Prostate gland (tissue), 2 donors: Measurements from ENCODE around the gene FOS. TPM values are rescaled to one million over a fixed set of nuclear protein-coding genes. Genes with fewer than 3 reads are reported as not detected.

Experiments used
- DNase-seq: peaks from one replicate; pipeline ENCODE4 v3.0.0-alpha.2; 2019; ENCODE audit warnings: low spot score
- H3K27ac ChIP-seq, 2 donors: fragments of 200-600 bp; sonication (generic); 2 replicates each; pipeline ENCODE4 v1.5.1; 2017 to 2019
- H3K27me3 ChIP-seq: fragments of 200-600 bp; sonication (generic); replicated peaks from 2 replicates; pipeline ENCODE4 v1.5.1; 2019; ENCODE audit not compliant: insufficient read depth
- H3K36me3 ChIP-seq, 2 donors: fragments of 200-600 bp; sonication (generic); 1 replicate in 1 of 2; 2 replicates in 1 of 2; pipeline versions ENCODE4 v1.5.1 to v1.8.1; 2017 to 2019
- H3K4me1 ChIP-seq: fragments of 200-600 bp; sonication (generic); replicated peaks from 2 replicates; pipeline ENCODE4 v1.5.1; 2019
- H3K4me3 ChIP-seq, 2 donors: fragments of 200-600 bp; sonication (generic); 2 replicates each; pipeline ENCODE4 v1.5.1; 2017 to 2019
- H3K9me3 ChIP-seq: fragments of 200-600 bp; sonication (generic); 2 replicates; pipeline ENCODE4 v1.5.1; 2017
- POLR2A ChIP-seq: fragments of 450-650 bp; IDR thresholded peaks from one replicate; pipeline ENCODE4 v1.6.1; 2016; ENCODE audit warnings: antibody characterized with exemption, mild to moderate bottlenecking
- POLR2AphosphoS5 ChIP-seq: sonication (generic); formaldehyde crosslinking; IDR thresholded peaks from one replicate; pipeline ENCODE4 v1.6.1; 2017; ENCODE audit warnings: antibody characterized with exemption
- WGBS: methylation state at CpG from one replicate; pipeline ENCODE4 v1.1.5; 2018; 5-methylcytosine and 5-hydroxymethylcytosine counted together
- intact Hi-C: fragments of 100-400 bp; cut with DNase I; formaldehyde crosslinking; loops from one replicate; pipeline ENCODE4 v1.14.2; 2022
- total RNA-seq, 2 donors: library from RNA; depleted of rRNA; stranded (reverse); fragments of >200 nt; gene quantifications; one replicate each; pipeline ENCODE4 v1.1.0, GENCODE V29; 2016
- TF ChIP-seq, protein P1 (sequence below), 4 experiments: fragments of 200-600 bp in 2 of 4; fragments of 450-650 bp in 2 of 4; sonication (generic) in 2 of 4; IDR thresholded peaks; 1 replicate in 3 of 4; 2 replicates in 1 of 4; pipeline ENCODE4 v1.5.1; 2016 to 2019; ENCODE audit warnings: antibody characterized with exemption in 4 of 4, mild to moderate bottlenecking in 2 of 4, moderate library complexity in 2 of 4

FOS gene
- total RNA-seq, 2 donors from 2014 or later = 73.9 to 127 TPM

DNA sequence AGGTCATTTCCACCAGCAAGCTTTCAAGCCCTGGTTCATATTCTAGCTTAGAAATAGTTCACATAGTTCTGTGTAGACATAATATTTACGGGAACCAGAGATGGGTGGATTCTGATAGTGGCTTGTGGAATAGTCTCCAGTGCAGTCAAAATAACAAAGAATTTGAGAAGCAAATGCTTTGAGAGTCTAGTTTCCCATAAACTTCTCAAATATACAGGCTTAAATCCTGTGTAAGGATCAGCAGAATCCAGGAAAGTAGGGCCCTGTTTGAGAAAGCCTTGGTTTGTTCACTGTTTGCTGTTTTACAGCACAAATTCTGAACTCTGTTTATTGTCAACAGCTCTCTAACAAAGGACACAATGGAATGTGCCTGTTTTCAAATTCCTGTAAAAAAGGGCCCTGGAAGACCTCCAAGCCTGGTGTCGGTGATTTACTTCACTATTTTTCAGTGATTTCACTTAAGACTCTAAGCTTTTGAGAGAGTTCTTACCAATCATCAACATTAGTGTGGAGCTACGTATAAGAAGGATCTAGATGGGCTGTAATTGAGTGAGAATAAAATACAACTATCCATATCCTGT lies 11.4 kb upstream of the FOS start:
- intact Hi-C loops = no loop called here
- TF ChIP-seq POLR2AphosphoS5 (no peak), POLR2A (no peak)
- TF ChIP-seq, protein P1, sequence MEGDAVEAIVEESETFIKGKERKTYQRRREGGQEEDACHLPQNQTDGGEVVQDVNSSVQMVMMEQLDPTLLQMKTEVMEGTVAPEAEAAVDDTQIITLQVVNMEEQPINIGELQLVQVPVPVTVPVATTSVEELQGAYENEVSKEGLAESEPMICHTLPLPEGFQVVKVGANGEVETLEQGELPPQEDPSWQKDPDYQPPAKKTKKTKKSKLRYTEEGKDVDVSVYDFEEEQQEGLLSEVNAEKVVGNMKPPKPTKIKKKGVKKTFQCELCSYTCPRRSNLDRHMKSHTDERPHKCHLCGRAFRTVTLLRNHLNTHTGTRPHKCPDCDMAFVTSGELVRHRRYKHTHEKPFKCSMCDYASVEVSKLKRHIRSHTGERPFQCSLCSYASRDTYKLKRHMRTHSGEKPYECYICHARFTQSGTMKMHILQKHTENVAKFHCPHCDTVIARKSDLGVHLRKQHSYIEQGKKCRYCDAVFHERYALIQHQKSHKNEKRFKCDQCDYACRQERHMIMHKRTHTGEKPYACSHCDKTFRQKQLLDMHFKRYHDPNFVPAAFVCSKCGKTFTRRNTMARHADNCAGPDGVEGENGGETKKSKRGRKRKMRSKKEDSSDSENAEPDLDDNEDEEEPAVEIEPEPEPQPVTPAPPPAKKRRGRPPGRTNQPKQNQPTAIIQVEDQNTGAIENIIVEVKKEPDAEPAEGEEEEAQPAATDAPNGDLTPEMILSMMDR (IDR thresholded peaks at IDR 0.05) = no peak
- Histone ChIP-seq H3K27ac (peak overlapping the region; percentile 39 to 61), H3K36me3 (no peaks in the 10 kb centered on the region), H3K27me3 (no peaks in the 10 kb centered on the region), H3K4me3 (no peak overlapping the region), H3K4me1 (no peaks in the 10 kb centered on the region), H3K9me3 (no peaks in the 10 kb centered on the region)
- DNase-seq = no peak
- WGBS = 22% methylated on average over 3 of the region's 3 CpGs

DNA sequence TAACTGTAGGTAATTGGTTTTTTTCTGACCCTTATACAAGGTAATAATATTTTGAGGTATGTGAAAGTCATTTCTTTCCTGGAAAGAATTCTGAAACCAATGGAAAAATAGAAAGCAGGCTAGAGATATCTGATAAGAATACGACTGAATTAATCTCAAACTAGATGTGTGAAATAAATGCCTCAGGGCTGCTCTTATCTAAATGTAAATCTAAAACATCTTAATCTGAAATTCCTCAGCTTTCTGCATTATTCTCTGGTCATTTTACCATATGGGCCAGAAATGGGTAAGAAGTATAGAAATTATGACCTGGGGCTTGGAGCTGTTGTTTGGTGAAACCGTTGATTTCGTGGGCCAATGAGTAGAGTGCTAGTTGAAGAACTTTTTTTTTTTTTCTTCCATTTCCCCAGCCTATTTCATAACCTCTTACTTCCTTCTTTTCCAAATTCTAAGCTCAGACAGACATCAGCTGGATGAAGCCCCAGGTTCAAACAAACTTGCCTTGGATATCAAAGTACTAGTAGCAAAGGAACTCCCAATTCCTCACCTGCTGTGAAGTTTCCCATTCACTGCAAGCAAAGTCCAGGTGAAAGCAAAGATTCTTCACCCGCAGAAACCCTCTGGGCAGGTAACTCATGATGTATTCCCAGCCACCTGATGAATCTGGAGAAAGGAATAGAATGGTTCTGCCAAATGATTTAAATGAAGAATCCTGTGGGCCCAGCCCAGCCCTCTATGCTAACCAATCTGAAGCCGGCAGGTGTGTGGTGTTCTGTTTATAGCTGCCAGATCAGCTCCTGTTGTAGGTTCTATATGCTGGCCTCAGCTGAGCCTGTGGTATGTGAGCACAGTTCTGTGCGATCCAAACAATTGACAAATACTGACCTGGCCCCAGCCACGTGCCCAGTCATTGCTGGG lies 9.7 kb upstream of the FOS start:
- Histone ChIP-seq H3K4me3 (no peak overlapping the region), H3K4me1 (no peaks in the 10 kb centered on the region), H3K27me3 (no peaks in the 10 kb centered on the region), H3K36me3 (no peaks in the 10 kb centered on the region), H3K27ac (no peak overlapping the region), H3K9me3 (no peaks in the 10 kb centered on the region)
- intact Hi-C loops = no loop called here
- no peak for DNase-seq
- 66% methylated on average over 7 of the region's 7 CpGs for WGBS
- TF ChIP-seq, protein P1 (IDR thresholded peaks at IDR 0.05) = no peak
- TF ChIP-seq POLR2AphosphoS5 = no peak
- no peak for TF ChIP-seq POLR2A

DNA sequence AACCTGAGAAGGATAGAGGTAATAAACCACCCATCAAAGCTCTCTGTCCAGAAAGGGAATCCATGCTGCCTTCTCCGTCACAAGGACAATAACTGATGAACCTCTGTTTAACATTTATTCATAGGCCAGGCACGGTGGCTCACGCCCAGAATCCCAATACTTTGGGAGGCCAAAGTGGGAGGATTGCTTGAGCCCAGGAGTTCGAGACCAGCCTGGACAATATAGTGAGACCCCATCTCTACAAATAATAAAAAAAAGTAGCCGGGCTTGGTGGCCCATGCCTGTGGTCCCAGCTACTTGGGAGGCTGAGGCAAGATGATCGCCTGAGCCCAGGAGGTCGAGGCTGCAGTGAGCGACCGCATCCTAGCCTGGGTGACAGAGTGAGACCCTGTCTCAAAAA lies 7.1 kb upstream of the FOS start:
- TF ChIP-seq, protein P1 (IDR thresholded peaks at IDR 0.05) = no peak
- TF ChIP-seq POLR2AphosphoS5 (no peak), POLR2A (no peak)
- Histone ChIP-seq H3K36me3 (no peaks in the 10 kb centered on the region), H3K4me3 (no peak overlapping the region), H3K27me3 (no peaks in the 10 kb centered on the region), H3K4me1 (no peaks in the 10 kb centered on the region), H3K9me3 (no peaks in the 10 kb centered on the region), H3K27ac (no peak overlapping the region)
- 94% methylated on average over 9 of the region's 9 CpGs for WGBS
- no peak for DNase-seq
- intact Hi-C loops = no loop called here

DNA sequence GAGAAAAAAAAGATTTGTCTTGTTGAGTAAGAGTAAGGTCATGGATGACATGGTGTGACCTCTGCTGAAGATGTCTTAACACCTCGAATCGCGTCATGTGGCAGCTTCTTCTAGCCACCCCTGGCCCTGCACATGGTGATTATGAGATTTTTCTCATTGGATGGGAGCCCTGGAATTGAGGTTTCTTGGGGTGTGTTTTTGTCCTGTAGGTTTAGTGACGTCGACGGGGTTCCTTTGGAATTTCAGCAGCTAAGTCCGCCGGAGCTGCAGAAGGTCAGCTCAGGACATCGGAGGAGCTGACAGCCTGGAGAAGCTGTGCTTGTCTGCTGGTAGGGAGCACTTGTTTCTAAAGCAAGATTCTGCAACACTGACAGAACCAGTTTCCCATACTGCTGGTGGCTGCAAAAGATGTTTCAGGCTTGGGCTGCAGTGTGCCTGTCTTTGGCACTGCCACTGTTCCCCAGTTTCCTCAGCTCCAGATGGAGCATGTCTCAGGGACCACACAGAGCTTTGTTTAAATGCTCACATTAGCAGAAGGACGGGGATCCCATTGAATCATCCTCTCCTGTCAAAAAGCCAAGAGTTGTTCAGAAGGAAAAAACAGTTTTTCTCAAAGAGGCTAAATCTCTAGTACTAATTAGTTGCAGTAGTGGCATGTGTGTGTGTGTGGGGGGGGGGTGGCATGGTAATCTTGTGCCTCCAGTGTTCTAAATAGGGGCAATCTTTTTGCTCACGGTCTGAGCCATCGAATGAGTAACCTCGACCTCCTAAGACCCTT lies 5.2 kb upstream of the FOS start:
- Histone ChIP-seq H3K27me3 (no peaks in the 10 kb centered on the region), H3K9me3 (no peaks in the 10 kb centered on the region), H3K27ac (peak overlapping the region in 1 of 2 donors; percentile 1), H3K4me1 (no peaks in the 10 kb centered on the region), H3K36me3 (no peaks in the 10 kb centered on the region), H3K4me3 (no peak overlapping the region)
- intact Hi-C loops = no loop called here
- 44% methylated on average over 13 of the region's 13 CpGs for WGBS
- DNase-seq = no peak
- TF ChIP-seq POLR2A (no peak), POLR2AphosphoS5 (no peak)
- TF ChIP-seq, protein P1 (IDR thresholded peaks at IDR 0.05) = no peak
